HepG2 (cell line): ENCODE results near the gene LGALS1. TPM values are rescaled to one million over a fixed set of nuclear protein-coding genes. Genes with fewer than 3 reads are reported as not detected.

Experiments used
- BCL3 ChIP-seq: sonication (generic); formaldehyde crosslinking; IDR thresholded peaks from 2 replicates; pipeline ENCODE4 v1.5.1; 2020; ENCODE audit warnings: mild to moderate bottlenecking, missing genetic modification reagents, moderate library complexity
- EHMT2 ChIP-seq: fragments of 200-600 bp; sonication (generic); IDR thresholded peaks from 2 replicates; pipeline ENCODE4 v1.7.0; 2017; ENCODE audit warnings: antibody characterized with exemption, low read depth, low read length, borderline replicate concordance
- FLYWCH1 ChIP-seq: sonication (generic); formaldehyde crosslinking; IDR thresholded peaks from 2 replicates; pipeline ENCODE4 v1.8.1; 2023; ENCODE audit warnings: mild to moderate bottlenecking, missing genetic modification reagents
- FOXK2 ChIP-seq: fragments of 450-650 bp; IDR thresholded peaks from 2 replicates; pipeline ENCODE4 v1.6.1; 2016
- FOXO1 ChIP-seq: sonication (generic); formaldehyde crosslinking; IDR thresholded peaks from 2 replicates; pipeline ENCODE4 v1.4.0; 2020; ENCODE audit warnings: missing genetic modification reagents
- HMG20A ChIP-seq: IDR thresholded peaks from 2 replicates; pipeline ENCODE4 v1.6.1; 2016; ENCODE audit warnings: borderline replicate concordance
- KDM6A ChIP-seq: IDR thresholded peaks from 2 replicates; pipeline ENCODE4 v1.6.1; 2016; ENCODE audit warnings: low read depth
- KMT2A ChIP-seq: sonication (generic); formaldehyde crosslinking; IDR thresholded peaks from 2 replicates; pipeline ENCODE4 v1.4.0; 2020; ENCODE audit warnings: missing genetic modification reagents
- NFE2L2 ChIP-seq: fragments of 150-350 bp; IDR thresholded peaks from 2 replicates; pipeline ENCODE4 v1.6.1; 2014; ENCODE audit warnings: low read length
- NFIB ChIP-seq: sonication (generic); formaldehyde crosslinking; IDR thresholded peaks from 2 replicates; pipeline ENCODE4 v1.9.0; 2021; ENCODE audit warnings: missing genetic modification reagents, mild to moderate bottlenecking, borderline replicate concordance
- PHF20 ChIP-seq: sonication (generic); formaldehyde crosslinking; IDR thresholded peaks from 2 replicates; pipeline ENCODE4 v1.5.0; 2020; ENCODE audit warnings: mild to moderate bottlenecking, missing genetic modification reagents
- POGK ChIP-seq: sonication (generic); formaldehyde crosslinking; conservative IDR thresholded peaks from 2 replicates; pipeline ENCODE4 v1.8.0; 2022; ENCODE audit warnings: mild to moderate bottlenecking, moderate library complexity, missing genetic modification reagents
- RFXANK ChIP-seq: IDR thresholded peaks from 2 replicates; pipeline ENCODE4 v1.6.1; 2016
- SALL1 ChIP-seq: sonication (generic); formaldehyde crosslinking; IDR thresholded peaks from 2 replicates; pipeline ENCODE4 v1.8.0; 2022; ENCODE audit warnings: mild to moderate bottlenecking, missing genetic modification reagents
- SIN3A ChIP-seq: IDR thresholded peaks from 2 replicates; pipeline ENCODE4 v1.6.1; 2011; ENCODE audit warnings: low read depth, mild to moderate bottlenecking, control low read depth, low read length, borderline replicate concordance
- SP2 ChIP-seq: sonication (generic); formaldehyde crosslinking; IDR thresholded peaks from 2 replicates; pipeline ENCODE4 v1.5.1; 2020; ENCODE audit warnings: mild to moderate bottlenecking, missing genetic modification reagents
- SPEN ChIP-seq: sonication (generic); formaldehyde crosslinking; IDR thresholded peaks from 2 replicates; pipeline ENCODE4 v1.5.1; 2020; ENCODE audit warnings: low read depth, mild to moderate bottlenecking, missing genetic modification reagents
- SRSF9 ChIP-seq: fragments of 200-400 bp; formaldehyde crosslinking; IDR thresholded peaks from 2 replicates; pipeline ENCODE4 v1.6.1; 2018; ENCODE audit warnings: borderline replicate concordance, mild to moderate bottlenecking, low read depth, low read length; ENCODE audit not compliant: insufficient read depth, poor library complexity, severe bottlenecking
- SRY ChIP-seq: sonication (generic); formaldehyde crosslinking; IDR thresholded peaks from 2 replicates; pipeline ENCODE4 v1.8.0; 2022; ENCODE audit warnings: mild to moderate bottlenecking, missing genetic modification reagents
- TBP ChIP-seq: sonication (generic); formaldehyde crosslinking; IDR thresholded peaks from 2 replicates; pipeline ENCODE4 v1.5.0; 2020; ENCODE audit warnings: missing genetic modification reagents
- TBX2 ChIP-seq: sonication (generic); formaldehyde crosslinking; IDR thresholded peaks from 2 replicates; pipeline ENCODE4 v1.5.0; 2020; ENCODE audit warnings: missing genetic modification reagents, mild to moderate bottlenecking, borderline replicate concordance
- TCF12 ChIP-seq, 2 experiments: fragments of 450-650 bp in 1 of 2; sonication (generic) in 1 of 2; formaldehyde crosslinking in 1 of 2; IDR thresholded peaks; 2 replicates each; pipeline versions ENCODE4 v1.6.1 to v1.8.0; 2017 to 2022; ENCODE audit warnings: antibody characterized with exemption in 1 of 2, mild to moderate bottlenecking in 1 of 2, missing genetic modification reagents in 1 of 2, moderate library complexity in 1 of 2
- ZBTB26 ChIP-seq: IDR thresholded peaks from 2 replicates; pipeline ENCODE4 v1.6.1; 2016; ENCODE audit warnings: missing compliant biosample characterization, missing genetic modification reagents, borderline replicate concordance
- ZC3H4 ChIP-seq: sonication (generic); formaldehyde crosslinking; IDR thresholded peaks from 2 replicates; pipeline ENCODE4 v1.4.0; 2020; ENCODE audit warnings: missing genetic modification reagents, borderline replicate concordance
- ZNF282 ChIP-seq: fragments of 450-650 bp; IDR thresholded peaks from 2 replicates; pipeline ENCODE4 v1.6.1; 2018; ENCODE audit not compliant: partially characterized antibody
- ZNF3 ChIP-seq: IDR thresholded peaks from 2 replicates; pipeline ENCODE4 v1.7.0; 2017; ENCODE audit warnings: inconsistent platforms
- ZNF589 ChIP-seq: sonication (generic); formaldehyde crosslinking; conservative IDR thresholded peaks from 2 replicates; pipeline ENCODE4 v1.8.0; 2022; ENCODE audit warnings: mild to moderate bottlenecking, moderate library complexity, missing genetic modification reagents
- polyA plus RNA-seq, 8 experiments: library from polyadenylated mRNA; depleted of rRNA in 3 of 8; stranded (reverse) in 7 of 8; unstranded in 1 of 8; fragments of >200 nt; fragmentation: Illumina TruSeq in 4 of 8; extraction: Trizol in 4 of 8; gene quantifications; 2 replicates each; pipeline versions ENCODE4 v1.2.1 to v1.2.3, GENCODE V29; 2011 to 2016; ENCODE audit warnings: low read depth in 4 of 8, missing spikeins in 1 of 8, mixed read lengths in 1 of 8; ENCODE audit not compliant: insufficient read depth in 1 of 8
- total RNA-seq, 5 experiments: library from RNA; depleted of rRNA; stranded (reverse); fragments of >200 nt; fragmentation: Illumina TruSeq; extraction: Trizol; gene quantifications; 2 replicates each; pipeline ENCODE4 v1.2.3, GENCODE V29; 2016; ENCODE audit warnings: low read depth in 1 of 5

LGALS1 gene
- total and polyA plus RNA-seq, 2 of the 13 experiments (the other 11 are each of a cell fraction or from before 2014, with no cell fraction given) = 103 to 858 TPM

GRCh38 chr22:37686002-37686982 is 10.9 kb downstream of the LGALS1 start, which contains the start of gene NOL12 (continued):
- TF ChIP-seq SRSF9 = no peak
- TF ChIP-seq NFIB = no peak
- TF ChIP-seq ZC3H4 (CRISPR knock-in tag) = no peak
- no peak for TF ChIP-seq ZNF282
- TF ChIP-seq SIN3A = peak; percentile 90
- peak; percentile 42; the same call in 1 of the 2 replicates for TF ChIP-seq RFXANK
- peak; percentile 59; the same call in 1 of the 2 replicates for TF ChIP-seq ZBTB26
- TF ChIP-seq SRY (CRISPR knock-in tag) = peak; percentile 32; the same call in 1 of the 2 replicates
- no peak; the same call in 1 of the 2 replicates for TF ChIP-seq ZNF589
- no peak for TF ChIP-seq KDM6A (CRISPR knock-in tag)
- TF ChIP-seq TCF12 (IDR thresholded peaks at IDR 0.05) = no peak
- TF ChIP-seq TCF12 (CRISPR knock-in tag; IDR thresholded peaks at IDR 0.05) = peak; percentile 68; the same call in 1 of the 2 replicates
- no peak; the same call in 1 of the 2 replicates for TF ChIP-seq BCL3 (CRISPR knock-in tag)
- peak; percentile 75 for TF ChIP-seq KMT2A
- TF ChIP-seq SALL1 (CRISPR knock-in tag) = peak; percentile 52
- TF ChIP-seq ZNF3 (CRISPR knock-in tag) = no peak
- no peak for TF ChIP-seq FLYWCH1
- TF ChIP-seq POGK (CRISPR knock-in tag) = peak; percentile 72; the same call in 1 of the 2 replicates
- TF ChIP-seq EHMT2 = no peak
- peak; percentile 89 for TF ChIP-seq TBX2 (CRISPR knock-in tag)
- TF ChIP-seq FOXK2 = peak; percentile 68; the same call in 1 of the 2 replicates
- TF ChIP-seq HMG20A (CRISPR knock-in tag) = 0 out of 2 replicates have a peak, but pooled peaks have one; percentile 44
- peak; percentile 89 for TF ChIP-seq SPEN (CRISPR knock-in tag)
- TF ChIP-seq SP2 (CRISPR knock-in tag) = peak; percentile 72; the same call in 1 of the 2 replicates
- 0 out of 2 replicates have a peak, but pooled peaks have one; percentile 14 for TF ChIP-seq TBP (CRISPR knock-in tag)
- TF ChIP-seq FOXO1 (CRISPR knock-in tag) = peak; percentile 48; the same call in 1 of the 2 replicates
- no peak for TF ChIP-seq NFE2L2
- TF ChIP-seq PHF20 (CRISPR knock-in tag) = peak; percentile 97
